K562 (cell line): Measurements from ENCODE around the gene CBLL1. TPM values are rescaled to one million over a fixed set of nuclear protein-coding genes. Genes with fewer than 3 reads are reported as not detected.

Source experiments
- BRCA1 ChIP-seq, 2 experiments: fragments of 450-650 bp in 1 of 2; sonication (generic) in 1 of 2; formaldehyde crosslinking in 1 of 2; IDR thresholded peaks; 2 replicates each; pipeline versions ENCODE4 v1.5.0 to v1.6.1; 2017 to 2020; ENCODE audit warnings: mild to moderate bottlenecking in 1 of 2, missing genetic modification reagents in 1 of 2
- BRF1 ChIP-seq: IDR thresholded peaks from 3 replicates; pipeline ENCODE4 v1.6.1; 2011; ENCODE audit warnings: borderline replicate concordance, mild to moderate bottlenecking; ENCODE audit not compliant: insufficient read length; ENCODE audit errors: extremely low read depth
- MYBL2 ChIP-seq, 2 experiments: fragments of 450-650 bp in 1 of 2; sonication (generic) in 1 of 2; formaldehyde crosslinking in 1 of 2; IDR thresholded peaks; 2 replicates each; pipeline versions ENCODE4 v1.6.1 to v1.8.1; 2017 to 2022; ENCODE audit warnings: borderline replicate concordance in 1 of 2, inconsistent platforms in 1 of 2, low read depth in 1 of 2, mild to moderate bottlenecking in 1 of 2, missing genetic modification reagents in 1 of 2, moderate library complexity in 1 of 2
- NEUROD1 ChIP-seq: fragments of 150-350 bp; IDR thresholded peaks from 2 replicates; pipeline ENCODE4 v1.6.1; 2014; ENCODE audit warnings: borderline replicate concordance, low read length, low read depth; ENCODE audit not compliant: partially characterized antibody
- NR3C1 ChIP-seq: sonication (generic); formaldehyde crosslinking; IDR thresholded peaks from 2 replicates; pipeline ENCODE4 v1.8.1; 2022; ENCODE audit warnings: missing genetic modification reagents
- STAT5A ChIP-seq: IDR thresholded peaks from 2 replicates; pipeline ENCODE4 v1.6.1; 2012; ENCODE audit warnings: low read length, inconsistent platforms, borderline replicate concordance
- ZNF184 ChIP-seq: sonication (generic); formaldehyde crosslinking; IDR thresholded peaks from 2 replicates; pipeline ENCODE4 v1.5.0; 2020; ENCODE audit warnings: missing genetic modification reagents
- ZNF41 ChIP-seq: fragments of 250-450 bp; sonication (Bioruptor Pico); conservative IDR thresholded peaks from 2 replicates; pipeline ENCODE4 v1.4.0; 2020; ENCODE audit warnings: mild to moderate bottlenecking
- ZNF586 ChIP-seq: fragments of 450-650 bp; formaldehyde crosslinking; conservative IDR thresholded peaks from 2 replicates; pipeline ENCODE4 v1.4.0; 2020; ENCODE audit warnings: mild to moderate bottlenecking, moderate library complexity
- ZNF695 ChIP-seq: fragments of 450-650 bp; formaldehyde crosslinking; IDR thresholded peaks from 2 replicates; pipeline ENCODE4 v1.4.0; 2020; ENCODE audit warnings: mild to moderate bottlenecking, moderate library complexity
- polyA plus RNA-seq, 8 experiments: library from polyadenylated mRNA; depleted of rRNA in 4 of 8; stranded (reverse) in 5 of 8; unstranded in 3 of 8; fragments of >200 nt; fragmentation: Nextera tagmentation in 2 of 8; fragmentation: Illumina TruSeq in 1 of 8; extraction: Ambion mirVana in 2 of 8; extraction: Trizol in 1 of 8; gene quantifications; 2 replicates each; pipeline versions ENCODE4 v1.2.1 to v1.2.3, GENCODE V29; 2011 to 2014; ENCODE audit warnings: inconsistent platforms in 1 of 8, missing spikeins in 1 of 8
- total RNA-seq, 7 experiments: library from RNA; depleted of rRNA in 6 of 7; stranded (reverse); fragments of >200 nt in 6 of 7; fragmentation: Illumina TruSeq in 2 of 7; extraction: Trizol in 2 of 7; gene quantifications; 2 replicates each; pipeline versions ENCODE4 v1.2.1 to v1.2.3, GENCODE V29; 2011 to 2021; ENCODE audit warnings: low replicate concordance in 1 of 7
- TF ChIP-seq, protein P1 (sequence below): IDR thresholded peaks from 3 replicates; pipeline ENCODE4 v1.6.1; 2011; ENCODE audit warnings: borderline replicate concordance, mild to moderate bottlenecking; ENCODE audit not compliant: insufficient read length, insufficient read depth
- TF ChIP-seq, protein P2 (sequence below): fragments of 450-650 bp; IDR thresholded peaks from 2 replicates; pipeline ENCODE4 v1.6.1; 2017; ENCODE audit warnings: antibody characterized with exemption
- TF ChIP-seq, protein P3 (sequence below): fragments of 250-450 bp; sonication (Bioruptor Pico); IDR thresholded peaks from 2 replicates; pipeline ENCODE4 v1.8.0; 2021; ENCODE audit warnings: borderline replicate concordance, mild to moderate bottlenecking, moderate library complexity; ENCODE audit not compliant: poor library complexity, severe bottlenecking
- TF ChIP-seq, protein P4 (sequence below): fragments of 450-650 bp; IDR thresholded peaks from 2 replicates; pipeline ENCODE4 v1.6.1; 2016; ENCODE audit warnings: low read depth

Gene CBLL1
- total and polyA plus RNA-seq, 9 of the 15 experiments (the other 6 are each of a cell fraction or from before 2014, with no cell fraction given): 14.7 to 67.9 (median 35.4) TPM

DNA sequence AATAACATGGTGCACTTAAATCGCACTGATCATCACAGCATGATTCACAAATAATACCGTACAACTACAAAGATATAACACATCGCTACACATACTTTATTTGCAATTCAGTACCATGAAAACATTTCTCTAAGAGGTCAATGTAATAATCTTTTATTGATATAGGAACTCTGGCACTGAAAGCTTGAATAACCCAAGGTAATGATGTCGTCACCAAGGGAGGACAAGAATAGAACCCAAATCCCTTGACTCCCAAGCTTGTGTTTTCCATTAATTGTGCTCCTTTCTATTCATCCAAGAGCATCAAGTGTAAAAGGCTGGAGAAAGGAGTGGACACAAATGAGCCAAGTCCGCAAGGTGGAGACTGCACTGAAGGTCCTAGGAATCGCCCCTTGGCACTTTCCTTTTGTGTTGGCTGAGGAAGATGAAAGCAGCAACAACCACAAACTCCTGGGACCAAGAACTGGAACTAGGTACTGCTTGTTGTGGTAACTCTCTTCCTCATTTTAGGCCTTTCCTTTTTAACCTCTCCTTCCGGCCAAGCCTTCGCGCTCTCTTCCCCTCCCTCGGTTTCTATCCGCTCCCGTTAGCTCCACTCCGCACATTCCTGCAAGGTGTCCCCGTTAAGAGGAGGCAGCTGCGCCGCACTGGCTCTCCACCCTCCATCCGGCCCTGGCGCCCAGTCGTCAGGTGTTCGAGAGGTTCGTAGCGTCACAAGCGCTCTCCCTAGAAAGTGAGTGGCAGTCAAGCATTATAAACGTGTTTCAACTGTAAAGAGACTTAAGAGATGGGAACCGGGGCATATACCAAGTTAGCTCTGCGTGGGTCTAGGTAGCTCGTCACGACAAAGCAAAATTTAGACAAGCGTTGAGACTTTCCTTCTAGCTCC is 1.0 kb upstream of the CBLL1 start (continued):
- no peak for TF ChIP-seq BRF1
- TF ChIP-seq STAT5A: no peak
- TF ChIP-seq NEUROD1: no peak
- TF ChIP-seq, protein P1, sequence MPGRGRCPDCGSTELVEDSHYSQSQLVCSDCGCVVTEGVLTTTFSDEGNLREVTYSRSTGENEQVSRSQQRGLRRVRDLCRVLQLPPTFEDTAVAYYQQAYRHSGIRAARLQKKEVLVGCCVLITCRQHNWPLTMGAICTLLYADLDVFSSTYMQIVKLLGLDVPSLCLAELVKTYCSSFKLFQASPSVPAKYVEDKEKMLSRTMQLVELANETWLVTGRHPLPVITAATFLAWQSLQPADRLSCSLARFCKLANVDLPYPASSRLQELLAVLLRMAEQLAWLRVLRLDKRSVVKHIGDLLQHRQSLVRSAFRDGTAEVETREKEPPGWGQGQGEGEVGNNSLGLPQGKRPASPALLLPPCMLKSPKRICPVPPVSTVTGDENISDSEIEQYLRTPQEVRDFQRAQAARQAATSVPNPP: no peak
- no peak for TF ChIP-seq NR3C1
- TF ChIP-seq ZNF184 (CRISPR knock-in tag): no peak
- TF ChIP-seq, protein P2, sequence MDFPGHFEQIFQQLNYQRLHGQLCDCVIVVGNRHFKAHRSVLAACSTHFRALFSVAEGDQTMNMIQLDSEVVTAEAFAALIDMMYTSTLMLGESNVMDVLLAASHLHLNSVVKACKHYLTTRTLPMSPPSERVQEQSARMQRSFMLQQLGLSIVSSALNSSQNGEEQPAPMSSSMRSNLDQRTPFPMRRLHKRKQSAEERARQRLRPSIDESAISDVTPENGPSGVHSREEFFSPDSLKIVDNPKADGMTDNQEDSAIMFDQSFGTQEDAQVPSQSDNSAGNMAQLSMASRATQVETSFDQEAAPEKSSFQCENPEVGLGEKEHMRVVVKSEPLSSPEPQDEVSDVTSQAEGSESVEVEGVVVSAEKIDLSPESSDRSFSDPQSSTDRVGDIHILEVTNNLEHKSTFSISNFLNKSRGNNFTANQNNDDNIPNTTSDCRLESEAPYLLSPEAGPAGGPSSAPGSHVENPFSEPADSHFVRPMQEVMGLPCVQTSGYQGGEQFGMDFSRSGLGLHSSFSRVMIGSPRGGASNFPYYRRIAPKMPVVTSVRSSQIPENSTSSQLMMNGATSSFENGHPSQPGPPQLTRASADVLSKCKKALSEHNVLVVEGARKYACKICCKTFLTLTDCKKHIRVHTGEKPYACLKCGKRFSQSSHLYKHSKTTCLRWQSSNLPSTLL: no peak
- no peak for TF ChIP-seq ZNF586 (CRISPR knock-in tag)
- no peak for TF ChIP-seq ZNF41
- no peak for TF ChIP-seq ZNF695
- TF ChIP-seq, protein P3, sequence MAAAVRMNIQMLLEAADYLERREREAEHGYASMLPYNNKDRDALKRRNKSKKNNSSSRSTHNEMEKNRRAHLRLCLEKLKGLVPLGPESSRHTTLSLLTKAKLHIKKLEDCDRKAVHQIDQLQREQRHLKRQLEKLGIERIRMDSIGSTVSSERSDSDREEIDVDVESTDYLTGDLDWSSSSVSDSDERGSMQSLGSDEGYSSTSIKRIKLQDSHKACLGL (CRISPR knock-in tag): no peak
- no peak for TF ChIP-seq BRCA1 (IDR thresholded peaks at IDR 0.05)
- no peak for TF ChIP-seq BRCA1 (CRISPR knock-in tag; IDR thresholded peaks at IDR 0.05)
- TF ChIP-seq, protein P4, sequence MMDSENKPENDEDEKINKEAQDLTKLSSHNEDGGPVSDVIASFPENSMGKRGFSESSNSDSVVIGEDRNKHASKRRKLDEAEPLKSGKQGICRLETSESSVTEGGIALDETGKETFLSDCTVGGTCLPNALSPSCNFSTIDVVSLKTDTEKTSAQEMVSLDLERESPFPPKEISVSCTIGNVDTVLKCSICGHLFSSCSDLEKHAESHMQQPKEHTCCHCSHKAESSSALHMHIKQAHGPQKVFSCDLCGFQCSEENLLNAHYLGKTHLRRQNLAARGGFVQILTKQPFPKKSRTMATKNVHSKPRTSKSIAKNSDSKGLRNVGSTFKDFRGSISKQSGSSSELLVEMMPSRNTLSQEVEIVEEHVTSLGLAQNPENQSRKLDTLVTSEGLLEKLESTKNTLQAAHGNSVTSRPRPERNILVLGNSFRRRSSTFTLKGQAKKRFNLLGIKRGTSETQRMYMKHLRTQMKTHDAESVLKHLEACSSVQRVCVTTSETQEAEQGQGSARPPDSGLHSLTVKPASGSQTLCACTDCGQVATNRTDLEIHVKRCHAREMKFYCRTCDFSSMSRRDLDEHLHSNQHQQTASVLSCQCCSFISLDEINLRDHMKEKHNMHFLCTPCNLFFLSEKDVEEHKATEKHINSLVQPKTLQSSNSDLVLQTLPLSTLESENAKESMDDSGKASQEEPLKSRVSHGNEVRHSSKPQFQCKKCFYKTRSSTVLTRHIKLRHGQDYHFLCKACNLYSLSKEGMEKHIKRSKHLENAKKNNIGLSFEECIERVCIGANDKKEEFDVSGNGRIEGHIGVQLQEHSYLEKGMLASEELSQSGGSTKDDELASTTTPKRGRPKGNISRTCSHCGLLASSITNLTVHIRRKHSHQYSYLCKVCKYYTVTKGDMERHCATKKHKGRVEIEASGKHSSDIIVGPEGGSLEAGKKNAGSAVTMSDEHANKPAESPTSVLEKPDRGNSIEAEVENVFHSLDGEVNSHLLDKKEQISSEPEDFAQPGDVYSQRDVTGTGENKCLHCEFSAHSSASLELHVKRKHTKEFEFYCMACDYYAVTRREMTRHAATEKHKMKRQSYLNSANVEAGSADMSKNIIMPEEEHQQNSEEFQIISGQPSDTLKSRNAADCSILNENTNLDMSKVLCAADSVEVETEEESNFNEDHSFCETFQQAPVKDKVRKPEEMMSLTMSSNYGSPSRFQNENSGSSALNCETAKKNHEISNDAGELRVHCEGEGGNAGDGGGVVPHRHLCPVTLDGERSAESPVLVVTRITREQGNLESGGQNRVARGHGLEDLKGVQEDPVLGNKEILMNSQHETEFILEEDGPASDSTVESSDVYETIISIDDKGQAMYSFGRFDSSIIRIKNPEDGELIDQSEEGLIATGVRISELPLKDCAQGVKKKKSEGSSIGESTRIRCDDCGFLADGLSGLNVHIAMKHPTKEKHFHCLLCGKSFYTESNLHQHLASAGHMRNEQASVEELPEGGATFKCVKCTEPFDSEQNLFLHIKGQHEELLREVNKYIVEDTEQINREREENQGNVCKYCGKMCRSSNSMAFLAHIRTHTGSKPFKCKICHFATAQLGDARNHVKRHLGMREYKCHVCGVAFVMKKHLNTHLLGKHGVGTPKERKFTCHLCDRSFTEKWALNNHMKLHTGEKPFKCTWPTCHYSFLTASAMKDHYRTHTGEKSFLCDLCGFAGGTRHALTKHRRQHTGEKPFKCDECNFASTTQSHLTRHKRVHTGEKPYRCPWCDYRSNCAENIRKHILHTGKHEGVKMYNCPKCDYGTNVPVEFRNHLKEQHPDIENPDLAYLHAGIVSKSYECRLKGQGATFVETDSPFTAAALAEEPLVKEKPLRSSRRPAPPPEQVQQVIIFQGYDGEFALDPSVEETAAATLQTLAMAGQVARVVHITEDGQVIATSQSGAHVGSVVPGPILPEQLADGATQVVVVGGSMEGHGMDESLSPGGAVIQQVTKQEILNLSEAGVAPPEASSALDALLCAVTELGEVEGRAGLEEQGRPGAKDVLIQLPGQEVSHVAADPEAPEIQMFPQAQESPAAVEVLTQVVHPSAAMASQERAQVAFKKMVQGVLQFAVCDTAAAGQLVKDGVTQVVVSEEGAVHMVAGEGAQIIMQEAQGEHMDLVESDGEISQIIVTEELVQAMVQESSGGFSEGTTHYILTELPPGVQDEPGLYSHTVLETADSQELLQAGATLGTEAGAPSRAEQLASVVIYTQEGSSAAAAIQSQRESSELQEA: no peak
- no peak for TF ChIP-seq MYBL2 (IDR thresholded peaks at IDR 0.05; ENCODE audit: low read depth)
- no peak for TF ChIP-seq MYBL2 (CRISPR knock-in tag; IDR thresholded peaks at IDR 0.05; ENCODE audit: borderline replicate concordance)
